SK-N-SH (cell line): ENCODE measurements around the gene SETD1B. TPM values are rescaled to one million over a fixed set of nuclear protein-coding genes. Genes with fewer than 3 reads are reported as not detected.

Source experiments
- CTCF ChIA-PET: fragments of 300-600, 350-600 bp; formaldehyde crosslinking; extraction: SDS; loops from one replicate; lab custom pipeline; 2021; lab: Yijun Ruan, JAX
- POLR2A ChIA-PET: fragments of 350-600 bp; sonication (Branson Sonifier 250); formaldehyde crosslinking; extraction: SDS; loops from one replicate; lab custom pipeline; 2020; ENCODE audit warnings: antibody characterized with exemption, inconsistent platforms; lab: Yijun Ruan, JAX
- DNase-seq: peaks from one replicate; pipeline ENCODE4 v3.0.0; 2012
- H2AFZ ChIP-seq: fragments of 200-600 bp; sonication (generic); 2 replicates; pipeline ENCODE4 v1.8.1; 2016; ENCODE audit warnings: antibody characterized with exemption, mild to moderate bottlenecking, low read depth
- H3F3A ChIP-seq: fragments of 200-600 bp; sonication (generic); replicated peaks from 2 replicates; pipeline ENCODE3; 2016; ENCODE audit warnings: antibody characterized with exemption, mild to moderate bottlenecking; ENCODE audit not compliant: insufficient read depth
- H3K27ac ChIP-seq, 2 experiments: fragments of 200-500 bp in 1 of 2; fragments of 200-600 bp in 1 of 2; sonication (Bioruptor generic) in 1 of 2; sonication (generic), shearing (Covaris generic) in 1 of 2; 2 replicates each; pipeline versions ENCODE4 v1.5.1 to v1.6.1; 2014 to 2016; ENCODE audit warnings: low read depth in 2 of 2, inconsistent platforms in 1 of 2, low read length in 1 of 2, mild to moderate bottlenecking in 1 of 2, mixed read lengths in 1 of 2
- H3K27me3 ChIP-seq: fragments of 200-600 bp; sonication (generic), shearing (Covaris generic); 2 replicates; pipeline ENCODE4 v1.6.1; 2016; ENCODE audit warnings: mixed run types; ENCODE audit not compliant: insufficient read depth
- H3K36me3 ChIP-seq, 2 experiments: fragments of 200-500 bp in 1 of 2; fragments of 200-600 bp in 1 of 2; sonication (Bioruptor generic) in 1 of 2; sonication (generic) in 1 of 2; replicated peaks in 1 of 2; 2 replicates each; pipeline versions ENCODE3 to v1.5.1; 2014 to 2016; ENCODE audit warnings: low read length in 1 of 2, mild to moderate bottlenecking in 1 of 2; ENCODE audit not compliant: insufficient read depth in 2 of 2, control insufficient read depth in 1 of 2
- H3K4me1 ChIP-seq, 2 experiments: fragments of 200-500 bp in 1 of 2; fragments of 200-600 bp in 1 of 2; sonication (Bioruptor generic) in 1 of 2; sonication (generic), shearing (Covaris generic) in 1 of 2; 2 replicates each; pipeline versions ENCODE4 v1.5.1 to v1.6.1; 2014 to 2016; ENCODE audit warnings: low read depth in 1 of 2, low read length in 1 of 2, mixed run types in 1 of 2; ENCODE audit not compliant: insufficient read depth in 2 of 2, control insufficient read depth in 1 of 2
- H3K4me2 ChIP-seq: fragments of 200-600 bp; sonication (generic), shearing (Covaris generic); 2 replicates; pipeline ENCODE4 v1.6.1; 2017; ENCODE audit warnings: mixed run types
- H3K4me3 ChIP-seq, 2 experiments: fragments of 200-500 bp in 1 of 2; fragments of 200-600 bp in 1 of 2; sonication (Bioruptor generic) in 1 of 2; sonication (generic), shearing (Covaris generic) in 1 of 2; 2 replicates each; pipeline versions ENCODE4 v1.5.1 to v1.8.1; 2014 to 2016; ENCODE audit warnings: low read depth in 2 of 2, inconsistent platforms in 1 of 2, low read length in 1 of 2, mild to moderate bottlenecking in 1 of 2, mixed read lengths in 1 of 2, moderate library complexity in 1 of 2
- H3K79me2 ChIP-seq: fragments of 200-600 bp; sonication (generic); 2 replicates; pipeline ENCODE4 v1.8.1; 2017; ENCODE audit warnings: mild to moderate bottlenecking; ENCODE audit not compliant: insufficient read depth
- H3K9ac ChIP-seq: fragments of 200-600 bp; sonication (generic); 2 replicates; pipeline ENCODE4 v1.6.1; 2017; ENCODE audit warnings: mixed run types
- H3K9me2 ChIP-seq: fragments of 200-600 bp; sonication (generic); 2 replicates; pipeline ENCODE4 v1.6.1; 2017; ENCODE audit warnings: mixed run types
- H3K9me3 ChIP-seq: fragments of 200-600 bp; sonication (generic); 2 replicates; pipeline ENCODE4 v1.6.1; 2017; ENCODE audit warnings: mixed run types, mild to moderate bottlenecking, moderate library complexity
- H4K20me1 ChIP-seq: fragments of 200-600 bp; sonication (generic); 2 replicates; pipeline ENCODE4 v1.6.1; 2017; ENCODE audit warnings: mild to moderate bottlenecking, mixed run types; ENCODE audit not compliant: insufficient read depth
- EP300 ChIP-seq, 2 experiments: IDR thresholded peaks; 2 replicates each; pipeline versions ENCODE4 v1.4.0 to v1.6.1; 2012; ENCODE audit warnings: borderline replicate concordance in 1 of 2, low read depth in 1 of 2, low read length in 1 of 2
- FOSL2 ChIP-seq: IDR thresholded peaks from 2 replicates; pipeline ENCODE4 v1.4.0; 2012; ENCODE audit warnings: low read depth, mild to moderate bottlenecking, moderate library complexity, borderline replicate concordance
- FOXJ3 ChIP-seq: sonication (generic); formaldehyde crosslinking; IDR thresholded peaks from 2 replicates; pipeline ENCODE4 v1.5.1; 2020; ENCODE audit warnings: mild to moderate bottlenecking, missing genetic modification reagents
- GABPA ChIP-seq: IDR thresholded peaks from 2 replicates; pipeline ENCODE4 v1.4.0; 2012; ENCODE audit warnings: low read depth, mild to moderate bottlenecking
- JUND ChIP-seq: IDR thresholded peaks from 2 replicates; pipeline ENCODE4 v1.4.0; 2012
- MAX ChIP-seq: IDR thresholded peaks from 2 replicates; pipeline ENCODE4 v1.4.0; 2012; ENCODE audit warnings: low read depth
- MEF2A ChIP-seq: IDR thresholded peaks from 2 replicates; pipeline ENCODE4 v1.4.0; 2012; ENCODE audit warnings: low read depth, borderline replicate concordance
- MXI1 ChIP-seq: IDR thresholded peaks from 2 replicates; pipeline ENCODE4 v1.6.1; 2012; ENCODE audit warnings: mild to moderate bottlenecking, low read depth, low read length, improper control_type of control experiment
- NFIC ChIP-seq: IDR thresholded peaks from 2 replicates; pipeline ENCODE4 v1.4.0; 2012; ENCODE audit warnings: borderline replicate concordance
- NRF1 ChIP-seq: IDR thresholded peaks from 2 replicates; pipeline ENCODE4 v1.6.1; 2012; ENCODE audit warnings: low read depth, mild to moderate bottlenecking, low read length
- PBX3 ChIP-seq: IDR thresholded peaks from 2 replicates; pipeline ENCODE4; 2012
- POLR2AphosphoS5 ChIP-seq: IDR thresholded peaks from 2 replicates; pipeline ENCODE4 v1.6.1; 2012; ENCODE audit warnings: low read depth, low read length
- RAD21 ChIP-seq: IDR thresholded peaks from 2 replicates; pipeline ENCODE4 v1.6.1; 2012; ENCODE audit warnings: mild to moderate bottlenecking, low read length
- REST ChIP-seq: IDR thresholded peaks from 2 replicates; pipeline ENCODE4 v1.6.1; 2012; ENCODE audit warnings: mild to moderate bottlenecking, low read depth, low read length, moderate library complexity
- RFX5 ChIP-seq: IDR thresholded peaks from 2 replicates; pipeline ENCODE4 v1.6.1; 2012; ENCODE audit warnings: mild to moderate bottlenecking, improper control_type of control experiment, low read length
- SIN3A ChIP-seq: IDR thresholded peaks from 2 replicates; pipeline ENCODE4 v1.6.1; 2012; ENCODE audit warnings: low read depth, mild to moderate bottlenecking, low read length, moderate library complexity, borderline replicate concordance
- SMC3 ChIP-seq: IDR thresholded peaks from 2 replicates; pipeline ENCODE4 v1.6.1; 2012; ENCODE audit warnings: low read depth, low read length, improper control_type of control experiment
- TCF12 ChIP-seq: IDR thresholded peaks from 2 replicates; pipeline ENCODE4 v1.4.0; 2012
- USF1 ChIP-seq: IDR thresholded peaks from 2 replicates; pipeline ENCODE4 v1.4.0; 2012; ENCODE audit warnings: low read depth, borderline replicate concordance
- YY1 ChIP-seq: IDR thresholded peaks from 2 replicates; pipeline ENCODE4 v1.4.0; 2012; ENCODE audit warnings: low read depth, mild to moderate bottlenecking
- ZBTB33 ChIP-seq: IDR thresholded peaks from 2 replicates; pipeline ENCODE4 v1.4.0; 2012; ENCODE audit warnings: low read depth, borderline replicate concordance
- WGBS: methylation state at CpG from one replicate; pipeline ENCODE4 v1.1.6; 2017; ENCODE audit warnings: low lambda C conversion rate; 5-methylcytosine and 5-hydroxymethylcytosine counted together
- polyA plus RNA-seq, 3 experiments: library from polyadenylated mRNA; depleted of rRNA; stranded (reverse); fragments of >200 nt; gene quantifications; 2 replicates each; pipeline ENCODE4 v1.2.3, GENCODE V29; 2012

SETD1B gene
- polyA plus RNA-seq, 1 of the 3 experiments (the other 2 are of a cell fraction): 2.0 TPM

DNA sequence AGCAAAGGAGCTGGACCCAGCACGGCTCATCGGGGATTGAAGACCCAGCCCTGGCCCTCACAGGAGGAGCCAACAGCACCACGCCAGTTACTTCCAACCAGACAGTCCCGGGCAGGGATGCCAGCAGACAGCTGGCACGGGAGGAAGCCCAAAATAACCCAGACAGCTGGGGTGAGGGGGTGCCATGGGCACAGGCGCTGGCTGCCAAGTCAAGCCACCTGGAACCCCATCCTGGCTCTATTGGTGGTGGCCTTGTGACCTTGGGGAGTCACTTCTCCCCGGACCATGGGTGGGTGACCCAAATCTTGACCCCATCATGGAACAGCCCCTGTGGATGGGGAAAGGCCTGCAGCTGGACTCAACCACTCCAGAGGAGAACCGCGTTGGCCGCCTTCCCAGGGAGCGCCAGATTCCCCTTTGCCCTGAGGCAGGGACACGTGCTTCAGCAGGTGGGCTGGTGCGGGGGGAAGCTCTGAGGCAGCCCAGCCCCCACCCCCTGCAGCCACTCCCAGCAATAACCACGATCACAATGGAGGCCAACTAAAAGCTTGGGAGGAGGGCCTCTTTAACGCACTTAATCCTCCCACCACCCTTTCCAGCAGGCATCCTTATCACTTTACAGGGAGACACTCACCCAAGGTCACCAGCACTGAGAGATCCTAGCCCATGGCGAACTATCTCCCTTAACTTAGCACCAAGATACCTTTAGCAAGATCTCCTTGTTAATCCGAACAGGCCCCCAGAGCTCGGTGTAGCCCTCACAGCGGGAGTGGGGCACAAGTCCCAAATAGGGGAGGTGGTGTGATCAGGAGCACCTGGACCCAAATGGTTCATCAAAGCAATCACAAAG lies 5.6 kb upstream of the SETD1B start (continued):
- TF ChIP-seq REST (no peak), MEF2A (no peak), NFIC (peak; percentile 22; the same call in 1 of the 2 replicates), USF1 (peak; percentile 64; the same call in 1 of the 2 replicates), PBX3 (0 out of 2 replicates have a peak, but pooled peaks have one; percentile 24), TCF12 (peak; percentile 23; the same call in 1 of the 2 replicates), YY1 (no peak), MAX (peak; percentile 62; the same call in 1 of the 2 replicates)

- H3K9ac ChIP-seq: peak overlapping the region; percentile 60
- H3K27ac ChIP-seq: peak overlapping the region; percentile 98 to 99
- no peaks in the 10 kb centered on the region for H3K27me3 ChIP-seq
- H2AFZ ChIP-seq: no peak overlapping the region
- WGBS: 77% methylated on average over 10 of the region's 10 CpGs
- no peaks in the 10 kb centered on the region for H3K9me3 ChIP-seq
- peaks cover 59% of the 10 kb centered on the region for H3F3A ChIP-seq
- TF ChIP-seq ZBTB33 (no peak), NFIC (no peak), EP300 (IDR thresholded peaks at IDR 0.05; ENCODE audit: borderline replicate concordance in 1 of 2, low read depth in 1 of 2, low read length in 1 of 2) (no peak), RFX5 (no peak), FOSL2 (no peak), SMC3 (no peak), POLR2AphosphoS5 (no peak), MAX (no peak), FOXJ3 (CRISPR knock-in tag) (no peak), MEF2A (no peak), JUND (no peak), RAD21 (no peak), PBX3 (no peak), SIN3A (no peak), GABPA (no peak), MXI1 (no peak), NRF1 (no peak)
- TF ChIP-seq, all 33 proteins: peak for 0
- peaks cover 64% of the 10 kb centered on the region for H3K79me2 ChIP-seq
- H4K20me1 ChIP-seq: no peaks in the 10 kb centered on the region; the same call in 1 of the 2 replicates
- no peak for DNase-seq
- H3K4me2 ChIP-seq: peak overlapping the region; percentile 86
- H3K9me2 ChIP-seq: no peaks in the 10 kb centered on the region
- POLR2A ChIA-PET: interaction anchor here (1.0 to 7.0 kb wide), 5 partner anchors 8 to 90 kb away, joined by 3 to 79 read pairs (median 4); partner anchors contain the start of gene PSMD9
- peak overlapping the region; percentile 53 to 73 for H3K4me3 ChIP-seq
- CTCF ChIA-PET: interaction anchor here (0.8 to 16.0 kb wide), 7 partner anchors 11 to 101 kb away, joined by 3 to 675 read pairs (median 7); partner anchors contain the start of genes PSMD9, SETD1B and TMEM120B
- peaks cover 40 to 55% of the 10 kb centered on the region in 2 experiments for H3K4me1 ChIP-seq
- H3K36me3 ChIP-seq: peaks cover 8 to 11% of the 10 kb centered on the region in 2 experiments
These were observed 5.0 kb upstream of the SETD1B start for GRCh38 chr12:121798787-121799155.
